T-helper 1 cell (primary cell): Measurements from ENCODE around the gene CNOT6.
"Not testable (repeated sequence)": the region's sequence is repeated elsewhere in the genome, so short reads cannot be mapped to it uniquely, and the experiment has no call there.

Experiments used
- DNase-seq, 5 donors: peaks; one replicate each; pipeline ENCODE4 v3.0.0-alpha.2; 2012 to 2020

CNOT6 gene

DNA sequence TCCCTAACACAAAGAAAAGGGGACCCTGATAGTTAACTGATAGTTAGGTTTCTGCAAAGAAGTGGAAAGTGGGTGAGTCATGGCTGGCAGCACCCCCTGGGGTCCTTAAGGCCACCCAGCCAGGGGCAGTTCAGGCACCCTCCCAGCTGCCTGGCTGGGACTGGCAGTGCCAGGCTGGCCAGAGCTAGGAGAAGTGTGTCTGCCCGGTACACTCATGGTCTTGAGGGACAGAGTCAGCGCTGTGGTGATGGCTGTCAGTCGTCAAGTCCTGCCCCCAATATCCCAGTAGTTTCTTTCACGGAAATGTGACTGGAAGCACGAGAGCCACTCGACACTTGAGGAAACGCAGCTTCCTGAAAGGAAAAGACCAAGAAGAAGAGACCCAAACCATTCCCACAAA lies 22.3 kb upstream of the CNOT6 start:
- no peak for DNase-seq

DNA sequence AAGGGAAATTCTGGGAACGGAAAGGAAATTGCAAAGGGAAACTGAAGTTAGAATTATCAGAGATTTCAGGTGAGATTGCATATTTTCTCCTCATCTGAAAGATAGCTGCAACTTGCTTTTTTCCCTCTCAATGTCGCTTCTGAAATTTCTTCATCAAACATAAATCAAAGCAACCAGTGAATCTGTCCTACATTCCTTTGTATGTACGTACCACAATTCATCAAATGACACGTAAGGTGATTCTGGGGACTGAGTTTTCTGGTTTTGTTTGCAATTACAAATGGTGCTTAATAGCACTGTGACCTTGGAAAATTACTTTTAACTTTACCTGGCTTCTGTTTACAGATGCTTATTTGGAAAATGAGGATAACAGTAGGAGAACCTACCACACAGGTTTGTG lies 21.9 kb upstream of the CNOT6 start:
- no peak for DNase-seq

DNA sequence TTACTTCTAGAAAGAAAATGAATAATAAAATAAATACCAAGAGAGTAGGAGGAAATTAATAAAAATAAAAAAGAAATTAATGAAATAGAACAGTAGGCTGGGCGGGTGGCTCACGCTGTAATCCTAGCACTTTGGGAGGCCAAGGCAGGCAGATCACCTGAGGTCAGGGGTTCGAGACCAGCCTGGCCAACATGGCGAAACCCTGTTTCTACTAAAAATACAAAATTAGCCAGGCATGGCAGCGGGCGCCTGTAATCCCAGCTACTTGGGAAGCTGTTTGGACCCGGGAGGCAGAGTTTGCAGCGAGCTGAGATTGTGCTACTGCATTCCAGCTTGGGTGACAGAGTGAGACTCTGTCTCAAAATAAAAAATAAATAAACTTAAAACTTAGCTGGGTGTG lies 20.8 kb upstream of the CNOT6 start:
- DNase-seq: not testable (repeated sequence)

DNA sequence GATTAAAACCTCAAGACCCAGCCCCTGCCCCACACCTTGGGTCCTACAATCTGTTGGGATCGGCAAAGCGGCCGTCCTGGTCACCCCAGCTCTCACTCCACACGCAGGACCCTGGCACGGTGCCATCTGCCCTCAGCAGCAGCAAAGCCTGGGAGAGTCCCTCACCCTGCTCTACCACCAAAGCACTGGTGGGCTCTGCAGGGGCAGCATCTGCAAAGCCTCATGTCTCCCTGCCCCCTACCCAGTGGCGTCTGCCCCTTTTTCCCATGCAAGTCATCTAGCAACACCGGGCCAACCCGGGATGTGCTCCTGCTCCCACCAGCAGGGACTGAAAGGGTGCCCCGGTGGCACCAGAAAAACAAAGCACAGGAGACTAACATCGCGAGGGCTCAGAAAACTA lies 19.6 kb upstream of the CNOT6 start:
- DNase-seq: no peak

DNA sequence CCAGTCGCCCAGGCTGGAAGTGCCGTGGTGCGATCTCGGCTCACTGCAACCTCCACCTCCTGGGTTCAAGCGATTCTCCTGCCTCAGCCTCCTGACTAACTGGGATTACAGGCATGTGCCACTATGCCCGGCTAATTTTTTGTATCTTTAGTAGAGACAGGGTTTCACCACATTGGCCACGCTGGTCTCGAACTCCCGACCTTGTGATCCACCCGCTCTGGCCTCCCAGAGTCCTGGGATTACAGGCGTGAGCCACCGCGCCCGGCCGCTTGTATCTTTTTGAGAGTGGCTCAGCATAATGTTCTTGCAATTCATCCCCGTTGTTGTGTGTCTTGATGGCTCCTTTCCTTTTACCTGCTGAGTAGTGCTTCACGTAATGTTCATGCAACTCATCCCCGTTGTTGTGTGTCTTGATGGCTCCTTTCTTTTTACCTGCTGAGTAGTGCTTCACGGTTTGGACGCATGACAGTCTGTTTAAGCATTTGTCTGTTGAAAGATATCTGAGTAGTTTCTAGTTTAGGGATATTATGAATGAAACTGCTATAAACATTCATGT lies 18.1 kb upstream of the CNOT6 start:
- not testable (repeated sequence) for DNase-seq

DNA sequence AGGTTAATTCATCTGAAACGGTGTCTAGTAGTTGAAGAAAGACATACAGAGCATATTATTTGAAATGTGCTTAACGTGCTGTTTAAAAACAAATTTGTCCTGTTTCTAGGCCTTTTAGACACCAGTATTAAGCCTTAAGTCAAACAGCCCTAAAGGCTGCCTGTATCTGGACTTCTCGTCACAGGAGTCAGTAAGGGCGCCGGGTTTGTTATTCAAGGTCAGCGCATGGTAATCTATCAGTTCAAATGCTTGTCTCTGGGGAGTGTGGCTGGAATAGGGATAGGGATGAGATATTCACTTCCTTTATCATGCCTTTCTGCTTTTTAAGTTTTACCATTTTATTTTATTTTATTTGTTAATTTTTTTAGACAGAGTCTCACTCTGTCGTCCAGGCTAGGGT lies 9.4 kb upstream of the CNOT6 start:
- DNase-seq: no peak

DNA sequence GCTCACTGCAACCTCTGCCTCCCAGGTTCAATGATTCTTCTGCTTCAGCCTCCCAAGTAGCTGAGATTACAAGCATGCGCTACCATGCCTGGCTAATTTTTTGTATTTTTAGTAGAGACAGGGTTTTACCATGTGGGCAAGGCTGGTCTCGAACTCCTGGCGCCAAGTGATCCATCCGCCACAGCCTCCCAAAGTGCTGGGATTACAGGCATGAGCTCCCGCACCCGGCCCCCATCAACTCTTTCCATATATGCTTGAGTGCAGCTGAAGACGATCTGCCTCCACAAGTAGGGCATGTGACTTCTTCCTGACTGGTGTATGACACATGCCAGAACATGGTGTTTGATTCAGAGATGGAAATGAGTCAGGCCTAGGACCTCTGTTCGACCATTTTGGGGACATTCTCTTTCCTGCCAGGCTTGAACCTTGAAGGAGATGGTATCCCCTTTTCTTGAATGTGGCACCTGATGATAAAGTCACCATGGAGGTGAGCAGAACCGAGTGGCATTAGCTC lies 7.5 kb upstream of the CNOT6 start:
- DNase-seq: no peak

DNA sequence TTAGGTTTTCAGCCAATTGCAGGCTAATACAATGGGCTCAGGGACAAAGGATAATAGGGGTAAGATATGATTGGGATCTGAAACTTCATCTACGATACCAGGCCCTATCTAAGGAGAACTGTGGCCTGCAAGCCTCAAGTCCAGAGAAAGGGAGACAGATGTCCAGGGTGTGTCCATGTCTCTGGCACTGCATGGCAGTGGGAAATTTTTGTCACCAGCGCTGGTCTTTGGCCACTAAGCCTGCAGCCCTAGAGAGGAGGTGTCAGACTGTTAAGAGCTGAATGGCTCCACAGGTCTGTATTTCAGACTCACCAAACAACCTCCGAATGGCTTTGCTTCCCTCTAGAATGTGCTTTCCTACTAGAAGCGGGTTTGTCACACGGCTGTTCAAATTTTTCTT lies 6.6 kb upstream of the CNOT6 start:
- DNase-seq: no peak

DNA sequence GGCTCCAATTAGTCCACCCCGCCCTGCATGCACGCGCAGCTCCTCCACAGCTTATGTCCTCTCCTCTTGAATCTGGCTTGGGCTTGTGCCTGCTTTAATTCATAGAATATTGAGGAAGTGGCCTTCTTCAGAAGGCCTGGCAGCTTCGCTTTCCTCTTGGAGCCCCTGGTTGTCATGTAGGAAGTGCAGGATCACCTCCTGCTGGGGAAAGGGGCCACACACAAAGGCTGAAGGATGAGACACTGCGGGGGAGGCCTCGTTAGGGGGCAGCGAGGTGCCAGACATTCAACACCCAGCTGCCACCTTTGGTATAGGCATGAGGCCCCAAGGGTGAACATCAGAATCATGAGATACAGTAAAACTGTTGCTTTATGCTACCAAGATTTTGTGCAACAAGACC lies 2.7 kb upstream of the CNOT6 start:
- no peak for DNase-seq

DNA sequence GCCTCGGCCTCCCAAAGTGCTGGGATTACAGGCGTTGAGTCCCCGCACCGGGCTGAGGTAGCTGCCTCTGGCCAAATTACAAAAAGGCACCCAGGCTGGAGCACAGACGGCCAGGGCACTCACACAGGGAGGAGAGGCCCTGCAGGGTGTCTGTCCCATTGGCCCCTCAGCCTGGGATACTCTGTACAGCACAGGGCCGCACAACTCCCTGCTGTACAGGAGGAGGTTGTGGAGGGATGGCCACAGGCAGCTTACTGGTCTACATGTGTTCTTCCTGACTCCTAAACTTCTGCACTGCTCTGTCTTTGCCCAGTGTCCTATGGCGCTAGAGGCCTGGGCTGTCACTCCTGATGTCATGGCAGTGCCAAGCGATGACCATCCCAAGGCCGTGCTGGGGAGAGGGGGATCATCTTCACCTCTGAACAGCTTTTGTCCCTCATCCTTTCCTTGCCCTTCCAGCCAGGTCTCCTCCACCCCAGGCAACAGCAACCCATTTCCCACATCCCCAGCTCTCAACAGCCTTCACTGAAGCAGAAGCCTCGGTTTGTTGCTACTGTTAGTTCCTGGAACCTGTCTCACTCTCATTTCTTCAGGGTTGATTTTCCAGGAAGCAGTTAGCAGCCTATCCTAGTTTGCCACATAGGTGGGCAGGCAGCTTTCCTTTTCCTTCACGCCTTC lies 1.8 kb upstream of the CNOT6 start:
- DNase-seq: peak in 1 of 5 donors; percentile 20

DNA sequence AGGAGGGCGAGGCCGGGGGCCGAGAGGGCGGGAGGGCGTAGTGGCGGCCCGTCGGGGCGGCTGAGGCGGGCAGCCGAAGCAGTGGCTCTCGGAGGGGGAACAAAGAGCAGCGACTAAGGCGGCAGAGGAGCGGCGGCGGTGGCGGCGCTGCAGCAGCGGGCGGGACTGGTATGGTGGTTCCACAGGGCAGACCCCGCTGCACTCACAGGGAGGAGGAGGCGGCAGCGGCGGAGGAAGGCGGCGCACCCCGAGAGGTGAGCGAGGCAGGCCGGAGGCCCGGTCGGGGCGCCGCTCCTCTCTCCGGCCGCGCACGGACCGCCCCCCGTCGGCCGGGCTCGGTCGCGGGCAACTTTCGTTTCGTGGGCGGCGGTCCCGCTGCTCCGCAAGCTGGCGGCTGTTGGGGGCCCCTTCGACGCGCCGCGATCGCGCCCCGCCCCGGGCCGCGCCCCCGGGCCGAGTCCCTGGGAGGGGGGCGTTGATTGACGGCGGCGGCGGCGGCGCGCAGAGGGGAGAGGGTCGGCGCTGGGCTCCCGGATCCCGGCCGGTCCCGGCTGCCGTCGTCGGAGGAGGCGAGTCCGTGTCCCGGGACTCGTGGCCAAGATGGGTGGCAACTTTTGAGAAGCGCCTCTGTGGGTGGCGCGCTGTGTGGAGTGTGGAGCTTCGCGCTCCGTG lies 467 bp downstream of the CNOT6 start:
- peak in 4 of 5 donors; percentile 18 to 55 (median 25) for DNase-seq

DNA sequence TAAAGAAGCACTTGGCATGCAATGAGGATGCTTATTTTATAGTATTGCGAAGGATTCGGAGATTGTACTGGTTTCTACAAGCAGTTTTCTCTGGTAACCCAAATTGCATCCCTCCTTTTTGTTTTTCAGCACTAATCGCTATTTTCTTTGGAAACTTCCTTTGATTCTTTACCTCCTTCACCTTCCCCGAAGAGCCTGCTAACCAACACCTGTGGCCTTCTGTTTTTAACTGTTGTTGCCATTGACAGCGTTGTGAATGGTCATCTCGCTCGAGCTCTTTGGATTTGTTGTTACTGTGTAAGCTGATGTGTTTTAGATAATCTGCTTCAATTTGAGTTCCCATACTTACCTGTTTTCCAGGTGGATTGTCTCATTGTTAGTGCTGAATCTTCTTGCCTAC lies 1.1 kb downstream of the CNOT6 start:
- DNase-seq: no peak

DNA sequence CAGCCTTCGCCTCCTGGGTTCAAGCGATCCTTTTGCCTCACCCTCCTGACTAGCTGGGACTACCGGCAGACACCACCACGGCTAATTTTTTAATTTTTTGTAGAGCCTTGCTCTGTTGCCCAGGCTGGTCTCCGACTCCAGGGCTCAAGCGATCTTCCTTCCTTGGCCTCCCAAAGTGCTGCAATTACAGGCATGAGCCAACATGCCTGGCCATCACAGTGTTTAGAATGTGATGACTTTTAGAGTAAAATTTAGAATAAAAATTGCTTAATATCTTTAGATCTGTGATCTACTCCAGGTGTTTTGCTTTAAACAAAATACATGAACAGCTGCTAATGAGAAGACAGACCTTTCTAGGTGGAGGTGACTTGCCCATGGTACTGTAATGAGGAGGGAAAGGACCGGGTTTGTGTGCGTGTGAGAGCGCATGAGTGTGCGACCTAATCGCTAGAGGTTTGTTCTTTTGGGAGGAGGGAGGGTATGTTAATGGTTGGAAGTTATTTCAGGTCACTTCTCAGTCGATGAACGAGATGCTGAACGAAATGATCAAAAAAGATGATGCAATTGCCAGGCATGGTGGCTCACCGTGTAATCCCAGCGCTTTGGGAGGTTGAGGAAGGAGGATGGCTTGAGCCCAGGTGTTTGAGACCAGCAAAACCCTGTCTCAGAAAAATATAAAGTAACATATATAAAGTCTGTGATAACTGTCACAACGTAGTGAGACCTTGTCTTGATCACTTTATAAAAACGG lies 2.0 kb downstream of the CNOT6 start:
- DNase-seq: no peak

DNA sequence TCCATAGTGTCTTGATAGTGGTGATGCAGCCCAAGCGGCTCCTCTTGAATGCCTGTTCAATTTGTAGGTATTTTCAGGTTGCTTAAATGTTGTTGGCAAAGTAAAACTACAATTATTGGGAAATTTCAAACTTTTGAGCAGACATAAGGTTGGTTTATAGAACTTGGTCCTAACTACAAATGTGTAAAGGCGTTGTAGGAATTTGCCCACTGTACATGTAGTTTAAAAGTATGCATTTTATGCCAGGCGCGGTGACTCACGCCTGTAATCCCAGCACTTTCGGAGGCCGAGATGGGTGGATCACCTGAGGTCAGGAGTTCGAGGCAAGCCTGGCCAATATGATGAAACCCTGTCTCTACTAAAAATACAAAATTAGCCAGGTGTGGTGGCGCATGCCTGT lies 2.6 kb downstream of the CNOT6 start:
- DNase-seq: not testable (repeated sequence)

DNA sequence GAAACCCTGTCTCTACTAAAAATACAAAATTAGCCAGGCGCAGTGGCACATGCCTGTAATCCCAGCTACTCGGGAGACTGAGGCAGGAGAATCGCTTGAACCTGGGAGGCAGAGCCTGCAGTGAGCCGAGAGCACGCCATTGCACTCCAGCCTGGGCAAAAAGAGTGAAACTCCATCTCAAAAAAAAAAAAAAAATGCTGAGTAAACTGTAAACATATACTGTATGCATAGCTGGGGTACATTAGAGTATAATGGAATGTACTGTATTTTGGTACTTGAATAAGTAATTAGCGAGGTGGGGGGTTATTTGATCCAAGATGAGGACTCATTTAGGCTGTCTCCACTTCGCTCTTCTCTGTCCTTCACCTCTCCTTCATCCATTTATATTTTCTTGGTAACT lies 3.7 kb downstream of the CNOT6 start:
- not testable (repeated sequence) for DNase-seq

DNA sequence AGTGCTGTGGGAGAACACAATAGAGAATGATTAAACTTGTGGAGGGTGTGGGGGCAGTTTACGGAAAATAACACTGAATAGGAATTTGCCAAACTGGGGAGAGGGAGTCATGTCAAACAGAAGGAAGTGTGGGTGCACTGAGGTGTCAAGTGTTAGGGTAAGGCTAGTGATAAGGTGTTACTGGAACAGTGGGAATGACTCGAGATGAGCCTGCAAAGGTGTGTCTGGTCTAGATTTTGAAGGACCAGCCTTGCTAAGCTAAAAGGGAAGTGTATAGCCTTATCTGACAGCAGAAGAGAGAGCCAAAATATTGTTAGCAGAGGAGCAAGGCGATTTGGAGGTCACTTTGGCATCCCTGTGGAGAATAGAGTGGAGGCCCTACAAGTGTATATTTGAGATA lies 4.2 kb downstream of the CNOT6 start:
- no peak for DNase-seq

DNA sequence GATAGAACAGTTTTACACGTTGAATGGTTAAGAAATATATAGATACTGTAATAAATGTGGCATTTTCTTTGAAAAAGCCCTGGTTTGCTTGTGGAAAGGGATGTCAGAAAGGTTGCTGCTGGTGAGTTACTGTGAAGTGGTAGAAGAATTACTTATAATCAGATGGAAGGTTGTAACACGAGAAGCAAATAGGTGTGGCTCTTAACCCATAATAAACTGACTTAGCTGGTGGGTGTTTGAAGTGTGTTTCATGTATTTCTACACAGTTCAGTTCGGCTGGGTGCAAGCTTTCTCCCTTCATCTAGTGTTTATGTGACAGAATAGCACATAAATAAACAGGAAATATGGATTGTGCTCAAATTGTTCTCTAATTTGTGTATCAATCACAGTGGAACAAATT lies 5.5 kb downstream of the CNOT6 start:
- no peak for DNase-seq

DNA sequence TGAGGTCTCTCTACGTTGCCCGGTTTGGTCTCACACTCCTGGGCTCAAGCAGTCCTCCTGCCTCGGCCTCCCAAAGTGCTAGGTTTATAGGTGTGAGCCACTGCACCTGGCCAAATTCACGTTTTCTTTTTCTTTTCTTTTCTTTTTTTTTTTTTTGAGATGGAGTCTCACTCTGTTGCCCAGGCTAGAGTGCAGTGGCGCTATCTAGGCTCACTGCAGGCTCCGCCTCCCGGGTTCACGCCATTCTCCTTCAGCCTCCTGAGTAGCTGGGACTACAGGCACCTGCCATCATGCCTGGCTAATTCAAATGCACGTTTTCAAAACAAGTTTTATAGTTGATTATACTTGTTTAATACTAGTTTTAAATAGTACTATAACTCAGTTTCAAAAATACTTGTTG lies 6.1 kb downstream of the CNOT6 start:
- not testable (repeated sequence) for DNase-seq

DNA sequence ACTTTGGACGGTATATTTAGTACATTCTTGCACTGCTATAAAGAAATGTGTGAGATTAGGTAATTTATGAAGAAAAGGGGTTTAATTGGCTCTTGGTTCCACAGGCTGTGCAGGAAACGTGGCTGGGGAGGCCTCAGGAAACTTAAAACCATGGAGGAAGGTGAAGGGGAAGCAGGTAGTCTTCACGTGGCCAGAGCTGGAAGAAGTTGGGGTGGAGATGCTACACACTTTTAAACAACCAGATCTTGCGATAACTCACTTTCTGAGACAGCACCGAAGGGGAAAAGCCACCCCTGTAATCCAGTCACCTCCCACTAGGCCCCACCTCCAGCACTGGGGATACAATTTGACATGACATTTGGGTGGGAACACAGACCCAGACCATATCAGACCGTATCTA lies 13.5 kb downstream of the CNOT6 start:
- DNase-seq: no peak

DNA sequence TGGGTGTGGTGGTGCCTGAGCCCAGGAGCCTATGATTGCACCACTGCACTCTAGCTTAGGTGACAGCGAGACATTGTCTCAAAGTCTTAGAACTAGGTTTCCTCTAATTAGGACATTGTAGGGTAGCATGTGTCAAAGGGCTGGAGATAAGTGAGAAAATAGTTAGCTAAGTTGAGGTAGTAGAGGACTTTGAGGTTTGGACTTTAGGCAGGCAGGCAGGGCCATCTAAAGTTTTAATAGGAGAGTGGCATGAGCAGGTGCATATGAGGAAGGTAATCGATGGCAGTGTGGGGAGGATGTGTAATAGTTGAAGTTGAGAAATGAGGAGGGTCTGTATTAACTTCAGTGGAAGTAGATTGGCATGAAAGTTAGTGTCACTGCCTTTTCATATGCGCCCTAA lies 21.1 kb downstream of the CNOT6 start:
- DNase-seq: no peak

DNA sequence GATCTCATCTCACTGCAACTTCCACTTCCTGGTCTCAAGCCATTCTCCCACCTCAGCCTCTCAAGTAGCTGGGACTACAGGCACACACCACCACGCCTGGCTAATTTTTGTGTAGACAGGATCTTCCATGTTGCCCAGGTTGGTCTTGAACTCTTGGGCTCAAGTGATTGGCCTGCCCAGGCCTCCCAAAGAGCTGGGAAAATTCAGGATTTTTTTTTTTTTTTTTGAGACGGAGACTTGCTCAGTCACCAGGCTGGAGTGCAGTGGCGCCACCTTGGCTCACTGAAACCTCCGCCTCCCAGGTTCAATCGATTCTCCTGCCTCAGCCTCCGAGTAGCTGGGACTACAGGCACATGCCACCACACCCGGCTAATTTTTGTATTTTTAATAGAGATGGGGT lies 21.8 kb downstream of the CNOT6 start:
- not testable (repeated sequence) for DNase-seq

DNA sequence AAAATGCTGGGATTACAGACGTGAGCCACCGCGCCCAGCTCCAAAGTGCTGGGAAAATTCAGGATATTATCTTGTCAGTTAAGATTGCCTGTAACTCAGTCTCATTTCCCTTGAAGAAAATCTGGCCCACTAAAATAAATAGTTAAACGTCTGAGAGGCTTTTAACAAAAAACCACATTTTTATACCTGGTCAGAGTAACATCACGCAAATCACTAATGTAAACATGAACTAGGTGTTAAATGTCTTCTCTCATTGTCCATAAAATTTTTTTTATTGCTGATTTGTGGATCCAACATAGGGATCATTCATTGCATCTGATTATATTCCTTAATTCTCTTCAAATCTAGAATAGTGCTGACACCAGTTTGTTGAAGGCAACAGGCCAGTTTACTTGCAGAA lies 22.3 kb downstream of the CNOT6 start:
- DNase-seq: no peak

DNA sequence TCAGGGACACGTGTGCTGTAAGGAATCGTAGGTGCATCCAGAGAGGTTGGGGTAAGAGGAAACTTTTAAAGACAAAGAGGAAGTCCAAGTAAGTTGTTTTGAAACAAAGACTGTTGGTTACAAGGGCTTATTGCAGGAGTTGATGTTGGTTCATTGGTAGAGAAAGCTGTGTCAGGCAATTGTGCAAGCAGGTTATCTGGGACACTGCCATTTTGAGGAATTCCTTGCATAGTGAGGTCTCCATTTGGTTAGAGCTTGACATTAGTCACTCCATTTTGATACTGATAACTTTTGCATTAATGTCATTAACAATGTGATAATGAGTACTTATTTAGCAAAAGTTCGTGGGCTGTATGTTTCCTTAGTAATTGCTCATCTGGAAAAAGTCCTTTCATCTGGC lies 24.9 kb downstream of the CNOT6 start:
- no peak for DNase-seq

DNA sequence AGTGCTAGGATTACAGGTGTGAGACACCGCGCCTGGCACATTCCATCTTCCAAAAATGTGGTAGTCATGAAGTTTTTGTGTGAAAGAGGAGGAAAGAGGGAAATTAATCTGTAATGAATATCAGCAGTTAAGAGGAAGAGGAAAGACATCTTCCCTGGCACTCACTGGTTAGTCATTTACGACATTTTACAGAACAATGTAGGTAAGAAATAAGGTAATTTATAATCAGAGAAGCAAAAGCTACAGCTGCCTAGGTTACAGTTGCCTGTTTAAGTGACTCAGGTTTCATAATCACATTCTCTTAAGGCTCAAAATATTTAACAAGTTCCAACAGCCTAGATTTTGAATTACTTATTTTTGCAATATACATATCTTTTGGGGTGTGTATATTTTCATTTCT lies 26.9 kb downstream of the CNOT6 start:
- DNase-seq: no peak
